Measurements from ENCODE around the gene RASGRF1.

The RASGRF1 gene

DNA sequence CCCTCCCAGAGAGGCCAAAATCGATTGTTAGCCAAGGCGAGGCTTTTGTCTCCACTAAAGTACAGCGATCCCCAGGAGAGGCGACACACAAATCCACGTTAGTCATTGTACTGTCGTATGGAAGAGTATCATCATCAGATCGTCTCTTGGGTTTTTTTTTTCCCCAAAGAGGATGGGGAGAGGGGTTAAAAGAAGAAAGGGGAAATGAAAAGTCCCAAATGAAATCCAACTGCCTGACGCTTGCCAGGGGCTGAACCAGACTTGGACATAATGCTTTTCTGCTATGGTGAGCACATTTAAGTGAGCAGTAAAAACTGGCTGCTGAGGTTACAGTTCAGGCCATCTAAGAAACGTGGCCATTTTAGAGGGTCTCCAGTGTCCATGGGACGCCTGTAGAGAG lies 107.8 kb downstream of the RASGRF1 start:
- no peak for DNase-seq

GRCh38 chr15:78981532-78982313 lies 108.9 kb downstream of the RASGRF1 start:
- DNase-seq: no peak

DNA sequence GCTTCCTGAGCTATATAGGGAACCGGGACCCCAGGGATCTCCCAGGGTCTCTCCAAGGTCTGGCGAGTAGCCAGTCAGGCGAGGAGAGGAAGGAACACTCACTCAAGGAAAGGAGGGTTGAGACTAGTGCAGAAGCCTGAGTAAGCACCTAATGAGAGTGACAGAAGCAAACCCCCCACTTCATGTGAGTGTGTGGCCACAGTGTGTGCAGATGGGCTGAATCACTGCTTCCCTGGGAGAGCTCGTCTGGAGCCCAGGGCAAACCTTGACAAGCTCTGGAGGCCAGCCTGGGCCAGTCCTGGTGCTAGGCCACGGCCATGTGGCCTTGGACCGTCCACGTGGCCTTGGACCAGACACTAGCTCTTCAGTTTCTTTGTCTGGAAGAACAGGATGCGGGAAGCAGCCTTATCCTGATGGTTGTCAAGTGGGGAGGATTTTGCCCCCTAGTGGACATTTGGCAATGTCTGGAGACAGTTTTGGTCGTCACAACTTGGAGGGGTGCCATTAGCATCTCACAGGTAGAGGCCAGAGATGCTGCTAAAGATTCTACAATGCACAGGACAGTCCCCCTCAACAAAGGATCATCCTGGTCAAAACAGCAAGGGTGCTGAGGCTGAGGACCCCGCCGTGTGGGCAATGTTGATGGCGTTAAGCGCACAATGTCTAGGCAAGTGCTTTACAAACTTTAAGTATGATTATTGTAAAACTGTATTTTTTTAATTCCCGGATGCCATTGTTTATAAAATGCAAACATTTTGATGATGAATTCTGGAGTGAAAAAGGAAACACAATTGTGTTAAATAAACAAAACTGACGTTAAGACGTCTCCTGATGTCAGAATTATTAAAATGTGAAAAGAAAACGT lies 110.9 kb downstream of the RASGRF1 start:
- DNase-seq: no peak

- DNase-seq: no peak
Measured at GRCh38 chr15:78978601-78979179, 111.9 kb downstream of the RASGRF1 start.

DNA sequence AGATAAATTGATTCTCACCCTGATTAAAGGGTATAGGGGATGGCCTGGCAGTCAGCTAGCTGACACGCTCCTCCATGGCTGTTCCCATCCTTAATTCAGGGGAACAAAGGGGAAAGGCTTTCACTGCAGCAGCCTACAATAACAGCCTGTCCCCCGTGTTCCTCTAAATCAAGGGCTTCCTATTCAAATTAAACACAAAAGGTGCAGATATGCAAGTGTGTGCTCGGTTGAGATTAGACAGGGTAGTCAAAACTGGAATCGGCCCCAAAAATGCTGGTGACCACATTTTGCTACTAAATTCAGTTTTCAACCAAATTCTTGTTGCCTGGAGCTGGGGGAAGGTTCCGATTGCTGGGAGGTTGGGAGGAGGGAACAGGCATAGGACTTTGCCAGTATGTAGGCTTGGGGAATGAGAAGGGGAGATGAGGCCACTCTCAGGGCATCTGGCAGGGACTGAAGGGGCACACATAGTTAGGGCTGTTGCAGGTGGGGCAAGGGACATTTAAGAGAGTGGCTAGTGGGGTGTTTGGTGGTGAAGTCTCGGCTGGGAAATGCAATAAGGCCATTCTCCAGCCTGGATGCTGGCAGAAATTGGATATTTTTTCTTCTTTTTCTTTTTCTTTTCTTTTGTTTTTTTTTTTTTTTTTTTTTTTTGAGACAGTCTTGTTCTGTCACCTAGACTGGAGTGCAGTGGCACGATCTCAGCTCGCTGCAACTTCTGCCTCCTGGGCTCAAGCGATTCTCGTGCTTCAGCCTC lies 112.8 kb downstream of the RASGRF1 start:
- DNase-seq: no peak

- DNase-seq: no peak
Measured at GRCh38 chr15:78977091-78977571, 113.4 kb downstream of the RASGRF1 start.

DNA sequence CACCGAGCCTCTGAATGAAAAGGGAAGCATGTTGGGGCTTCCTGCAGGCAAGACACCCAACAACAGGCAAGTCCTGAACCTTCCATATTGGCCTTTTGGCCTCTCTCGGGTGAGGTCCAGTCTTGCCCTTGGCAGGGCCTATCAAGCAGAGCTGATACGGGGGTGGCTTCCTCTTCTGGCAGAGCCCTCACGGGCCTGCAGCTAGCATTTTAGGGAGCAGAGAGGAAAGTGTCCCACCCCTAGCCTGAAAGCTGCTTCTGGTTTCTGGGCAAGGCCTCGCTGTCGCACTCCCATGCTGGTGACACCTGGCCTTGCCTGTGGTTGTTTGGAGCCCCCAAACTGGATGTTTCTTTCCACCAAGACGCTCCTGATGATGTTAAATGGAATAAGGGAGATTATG lies 113.9 kb downstream of the RASGRF1 start:
- DNase-seq: no peak

- no peak for DNase-seq
Measured at GRCh38 chr15:78974272-78974918, 116.2 kb downstream of the RASGRF1 start.

DNA sequence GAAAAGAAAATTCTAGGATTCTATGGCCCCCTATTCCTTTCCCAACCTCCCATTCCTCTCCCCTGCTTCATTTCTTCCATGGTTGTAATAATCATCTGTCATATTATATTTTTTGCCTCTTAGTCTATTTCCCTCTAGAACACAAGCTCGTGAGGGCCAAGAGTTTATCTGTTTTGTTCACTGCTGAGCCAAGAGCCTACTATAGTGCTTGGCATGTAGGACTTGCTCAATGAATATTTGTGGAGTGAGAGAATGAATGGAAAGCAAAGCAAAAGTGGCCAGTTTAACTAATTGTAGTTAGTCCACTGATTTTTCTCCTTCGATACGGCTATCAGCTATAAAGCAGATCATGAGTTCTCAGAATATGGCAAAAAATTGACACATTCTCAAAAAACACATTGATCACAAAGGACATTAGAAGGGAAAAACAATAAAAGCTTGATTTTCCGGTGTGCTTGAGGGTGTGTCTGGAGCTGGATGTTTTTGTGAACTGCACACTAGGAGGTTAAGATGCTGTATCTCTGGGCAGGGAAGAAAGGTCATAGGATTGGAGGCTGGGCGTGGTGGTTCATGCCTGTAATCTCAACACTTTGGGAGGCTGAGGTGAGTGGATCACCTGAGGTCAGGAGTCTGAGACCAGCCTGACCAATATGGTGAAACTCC lies 120.8 kb downstream of the RASGRF1 start:
- DNase-seq: no peak

DNA sequence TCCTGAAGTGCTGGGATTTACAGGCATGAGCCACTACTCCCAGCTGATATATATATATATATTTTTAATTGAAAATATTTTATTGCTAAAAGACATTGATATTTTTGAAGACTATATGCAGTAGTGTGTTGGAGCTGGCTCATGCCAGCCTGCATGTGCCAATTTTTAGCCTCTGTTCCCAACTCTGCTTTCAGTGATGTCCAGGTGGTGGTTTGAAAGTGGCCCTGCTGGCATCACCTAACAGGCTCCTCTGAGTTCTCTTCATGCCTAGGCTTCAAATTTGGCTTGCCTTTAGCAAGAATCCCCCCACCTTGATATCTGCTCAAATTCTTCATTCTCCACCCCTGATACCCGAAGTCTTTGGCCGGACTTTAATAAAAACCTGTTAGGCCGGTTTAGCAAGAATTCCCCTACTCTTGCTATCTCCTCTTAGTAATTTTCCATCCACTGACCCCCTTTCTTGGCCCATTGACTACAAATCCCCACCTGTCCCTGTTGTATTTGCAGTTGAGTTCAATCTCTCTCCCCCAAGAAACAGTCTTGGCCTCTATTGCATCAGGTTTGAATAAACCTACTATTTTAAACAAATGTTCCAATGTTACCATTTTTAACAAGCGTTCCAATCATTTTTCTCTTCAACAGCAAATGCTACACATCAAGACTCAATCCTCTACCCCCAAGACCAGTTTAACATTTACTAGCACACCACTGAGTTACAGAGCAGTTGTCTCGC lies 121.9 kb downstream of the RASGRF1 start:
- no peak for DNase-seq

GRCh38 chr15:78968114-78968513 lies 122.5 kb downstream of the RASGRF1 start:
- DNase-seq: no peak

- no peak for DNase-seq
Measured at GRCh38 chr15:78960308-78960707, 130.3 kb downstream of the RASGRF1 start.

DNA sequence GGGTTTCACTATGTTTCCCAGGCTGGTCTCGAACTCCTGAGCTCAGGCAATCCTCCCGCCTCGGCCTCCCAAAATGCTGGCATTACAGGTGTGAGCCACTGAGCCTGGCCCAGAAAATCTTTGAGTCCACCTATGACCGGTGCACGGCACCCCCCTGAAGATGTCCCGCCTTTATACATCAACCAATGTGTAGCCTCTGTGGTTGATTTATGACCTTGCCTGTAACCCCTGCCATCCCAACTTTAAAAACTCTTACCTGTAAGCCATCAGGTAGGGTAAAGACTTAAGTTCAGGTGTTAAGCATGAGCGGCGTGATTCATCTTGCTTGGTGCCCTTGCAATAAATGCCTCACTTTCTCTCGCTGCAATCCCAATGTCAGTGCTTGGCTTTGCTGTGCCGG lies 131.2 kb downstream of the RASGRF1 start:
- DNase-seq: no peak

DNA sequence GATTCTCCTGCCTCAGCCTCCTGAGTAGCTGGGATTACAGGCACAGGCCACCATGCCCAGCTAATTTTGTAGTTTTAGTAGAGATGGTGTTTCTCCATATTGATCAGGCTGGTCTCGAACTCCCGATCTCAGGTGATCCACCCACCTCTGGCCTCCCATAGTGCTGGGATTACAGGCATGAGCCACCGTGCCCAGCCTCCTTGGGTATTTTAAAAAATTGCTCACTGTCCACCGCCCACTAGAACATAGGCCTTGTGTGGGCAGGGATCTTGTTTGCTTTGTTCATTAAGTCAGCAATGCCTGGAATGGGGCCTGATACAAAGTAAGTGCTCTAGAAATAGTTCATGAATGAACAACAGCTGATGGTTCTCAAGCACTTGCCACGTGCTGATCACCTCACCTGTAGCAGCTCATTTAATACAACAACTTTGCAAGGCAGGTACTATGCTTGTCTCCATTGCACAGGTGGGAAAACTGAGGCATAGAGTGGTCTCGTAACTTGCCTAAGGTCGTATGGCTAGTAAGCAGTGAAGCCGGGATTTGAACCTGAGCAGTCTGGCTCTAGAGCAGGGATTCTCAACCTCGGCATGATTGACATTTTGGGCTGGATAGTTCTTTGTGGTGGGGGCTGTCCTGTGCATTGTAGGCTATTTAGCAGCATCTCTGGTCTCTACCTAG lies 133.0 kb downstream of the RASGRF1 start:
- DNase-seq: no peak

DNA sequence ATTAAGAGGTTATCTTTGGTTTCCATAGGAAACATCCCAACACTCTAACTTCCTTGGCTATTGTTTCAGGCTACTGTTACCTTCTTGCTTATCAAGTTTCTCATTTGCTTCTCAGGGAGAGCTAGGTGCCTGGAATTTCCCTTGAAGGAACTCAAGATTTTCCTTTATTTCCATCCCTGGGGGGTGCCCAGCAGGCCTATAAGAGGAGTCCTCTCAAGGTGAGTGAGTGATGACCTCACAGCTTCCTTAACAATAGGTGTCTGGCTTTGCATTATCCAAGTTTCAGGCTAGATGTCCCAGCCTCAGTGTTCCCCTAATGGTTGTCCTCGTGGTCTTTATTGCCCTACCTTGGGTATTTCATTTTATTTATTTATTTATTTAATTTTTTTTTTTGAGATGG lies 133.6 kb downstream of the RASGRF1 start:
- DNase-seq: no peak

GRCh38 chr15:78955355-78955754 lies 135.2 kb downstream of the RASGRF1 start:
- no peak for DNase-seq

- DNase-seq: no peak
Measured at GRCh38 chr15:78951841-78952238, 138.7 kb downstream of the RASGRF1 start.

DNA sequence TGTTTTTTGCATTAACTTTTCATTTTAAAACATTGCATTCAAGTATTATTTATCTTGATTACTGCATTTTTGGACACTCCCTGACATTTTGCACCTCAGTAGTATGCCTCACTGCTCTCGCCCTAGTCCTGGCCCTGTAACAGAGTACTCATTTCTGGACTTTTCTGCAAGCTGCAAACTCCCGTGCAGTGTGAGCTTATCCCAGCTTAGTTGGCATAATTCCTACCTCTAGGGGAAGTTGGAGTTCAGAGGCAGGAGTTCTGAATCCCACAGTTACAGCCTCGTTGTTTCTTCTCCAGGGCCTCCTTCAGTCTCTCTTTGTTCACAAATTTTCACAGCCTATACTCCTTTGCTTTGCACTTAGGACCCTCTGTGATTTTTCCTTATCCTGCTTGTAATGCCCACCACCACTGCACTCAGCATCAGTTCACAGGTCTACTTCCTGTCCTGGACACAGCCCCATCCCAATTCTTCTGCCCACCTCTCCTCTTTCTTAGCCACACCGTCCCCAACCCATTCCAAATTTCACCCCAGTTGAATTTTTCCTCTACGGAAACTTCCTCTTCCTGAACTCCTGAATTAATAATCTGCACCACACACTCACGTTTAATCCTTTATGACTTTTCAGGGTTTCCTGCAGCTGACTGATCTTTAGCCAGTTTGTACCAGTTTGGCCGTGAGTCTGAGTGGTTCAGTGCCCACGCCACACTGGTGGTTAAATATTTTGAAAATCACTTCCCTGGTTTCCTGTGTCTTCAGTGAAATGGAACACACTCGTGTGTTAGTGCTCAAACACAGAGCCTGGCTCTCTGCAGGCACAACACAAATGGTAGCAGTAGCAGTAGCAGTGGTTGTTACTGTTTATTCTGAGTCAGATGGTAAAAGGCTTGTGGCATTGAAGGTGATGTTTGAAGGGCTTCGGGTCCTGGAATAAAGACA lies 139.4 kb downstream of the RASGRF1 start:
- DNase-seq: no peak

DNA sequence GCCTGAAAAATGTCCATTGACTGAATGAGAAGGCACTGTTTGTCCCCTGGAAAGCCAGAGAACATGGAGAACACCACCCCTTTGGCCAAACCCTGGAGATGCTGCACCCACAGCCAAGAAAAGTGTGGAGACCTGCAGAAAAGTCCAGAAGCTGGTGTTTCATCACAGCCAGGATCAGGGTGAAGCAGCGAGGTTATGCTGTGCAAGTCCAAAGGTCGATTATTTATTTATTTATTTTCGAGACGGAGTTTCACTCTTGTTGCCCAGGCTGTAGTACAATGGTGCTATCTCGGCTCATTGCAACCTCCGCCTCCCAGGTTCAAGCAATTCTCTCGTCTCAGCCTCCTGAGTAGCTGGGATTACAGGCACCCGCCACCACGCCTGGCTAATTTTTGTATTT lies 140.2 kb downstream of the RASGRF1 start:
- no peak for DNase-seq
